ENCODE measurements around the gene RAP1A.

- no peak for TF ChIP-seq GATA3 (IDR thresholded peaks at IDR 0.05; ENCODE audit: low read depth, low read length)
- TF ChIP-seq GATA2 (IDR thresholded peaks at IDR 0.05; ENCODE audit: low read depth, low read length): no peak
These were observed 47.6 kb upstream of the RAP1A start for GRCh38 chr1:111571987-111572386.
